Activated CD8-positive, alpha-beta T cell treated with anti-CD3 and anti-CD28 coated beads for 36 hours (primary cell): ENCODE measurements around the gene PCNX3. TPM values are rescaled to one million over a fixed set of nuclear protein-coding genes. Genes with fewer than 3 reads are reported as not detected.
"Not testable (repeated sequence)": the region's sequence is repeated elsewhere in the genome, so short reads cannot be mapped to it uniquely, and the experiment has no call there.

Experiments used
- ATAC-seq: fragments of 200-7000 bp; cut with Tn5 transposase; one replicate; pipeline ENCODE4 v1.10.0; 2021; ENCODE audit warnings: mild to moderate bottlenecking, moderate library complexity
- CTCF ChIA-PET: fragments of 350-600 bp; sonication (Branson Sonifier 250); formaldehyde crosslinking; loops from one replicate; lab custom pipeline; 2021; ENCODE audit warnings: antibody characterized with exemption; lab: Charles Lee
- POLR2A ChIA-PET: fragments of 350-600 bp; sonication (Branson Sonifier 250); formaldehyde crosslinking; loops from one replicate; lab custom pipeline; 2021; ENCODE audit warnings: antibody characterized with exemption; lab: Charles Lee
- DNase-seq: peaks from one replicate; pipeline ENCODE4 v3.0.0-alpha.2; 2020
- H3K27ac Mint-ChIP-seq: one replicate; pipeline ENCODE4 v1.8.0; 2021; ENCODE audit warnings: mild to moderate bottlenecking, mixed read lengths
- H3K27me3 Mint-ChIP-seq: one replicate; pipeline ENCODE4 v1.8.0; 2021; ENCODE audit warnings: mixed read lengths
- H3K36me3 Mint-ChIP-seq: one replicate; pipeline ENCODE4 v1.8.0; 2021; ENCODE audit warnings: low read depth, mixed read lengths
- H3K4me1 Mint-ChIP-seq: one replicate; pipeline ENCODE4 v1.8.0; 2021; ENCODE audit warnings: low read depth, mixed read lengths
- H3K4me3 Mint-ChIP-seq: one replicate; pipeline ENCODE4 v1.8.0; 2021; ENCODE audit warnings: mild to moderate bottlenecking, moderate library complexity, mixed read lengths
- H3K9me3 Mint-ChIP-seq: one replicate; pipeline ENCODE4 v1.8.0; 2021; ENCODE audit warnings: mixed read lengths
- CTCF ChIP-seq: fragments of 200-600 bp; IDR thresholded peaks from one replicate; pipeline ENCODE4 v1.8.0; 2022; ENCODE audit warnings: antibody characterized with exemption, mild to moderate bottlenecking
- intact Hi-C: fragments of 100-400 bp; cut with micrococcal nuclease; formaldehyde crosslinking; loops from one replicate; pipeline ENCODE4 v1.10.0; 2022
- total RNA-seq, 2 experiments: library from RNA; stranded (reverse); gene quantifications; one replicate each; pipeline ENCODE4 v1.2.3, GENCODE V29; 2021

PCNX3 gene
- total RNA-seq, 2 experiments from 2014 or later = 34.3 to 34.4 TPM

- ChIA-PET CTCF (interaction anchor here (0.9 to 3.2 kb wide), 8 partner anchors 11 to 323 kb away, joined by 3 to 17 read pairs (median 6); partner anchors contain the start of genes CDC42EP2 and PCNX3), POLR2A (interaction anchor here (0.7 to 23.0 kb wide), 12 partner anchors 9 to 141 kb away, joined by 3 to 320 read pairs (median 4); partner anchors contain the start of genes EHBP1L1, PCNX3 and RELA)
- ATAC-seq = peak; percentile 63
- peak within 1 kb of the TSS; percentile 90 for H3K27ac Mint-ChIP-seq
- peaks cover 30% of the 10 kb centered on the region for H3K4me1 Mint-ChIP-seq
- H3K27me3 Mint-ChIP-seq = no peaks in the 10 kb centered on the region
- intact Hi-C loops = no loop called here
- peak within 1 kb of the TSS; percentile 77 for H3K4me3 Mint-ChIP-seq
- peak; percentile 75 for DNase-seq
- peaks cover 42% of the 10 kb centered on the region for H3K36me3 Mint-ChIP-seq
- no peaks in the 10 kb centered on the region for H3K9me3 Mint-ChIP-seq
- TF ChIP-seq CTCF = no peak
These were observed 22.3 kb downstream of the PCNX3 start, which contains the start of gene SIPA1 for GRCh38 chr11:65637794-65638419. TSS of gene SIPA1 (plus strand) at chr11:65638101. CDS start at chr11:65640922, 2,821 bp downstream.

- peaks cover 53% of the 10 kb centered on the region for H3K36me3 Mint-ChIP-seq
- H3K4me3 Mint-ChIP-seq = peak overlapping the region; percentile 77
- ATAC-seq, H3K27me3 Mint-ChIP-seq, DNase-seq, H3K9me3 Mint-ChIP-seq, intact Hi-C loops: not testable (repeated sequence)
- POLR2A ChIA-PET = interaction anchor here (0.7 to 23.0 kb wide), 13 partner anchors 8 to 80 kb away, joined by 3 to 320 read pairs (median 4); partner anchors contain the start of genes EHBP1L1, KAT5, PCNX3 and RELA
- H3K4me1 Mint-ChIP-seq = peaks cover 37% of the 10 kb centered on the region
- CTCF ChIA-PET = interaction anchor here (0.9 to 3.2 kb wide), 10 partner anchors 13 to 383 kb away, joined by 3 to 17 read pairs (median 4); partner anchors contain the start of gene PCNX3
- H3K27ac Mint-ChIP-seq = peak overlapping the region; percentile 90
These were observed 23.6 kb downstream of the PCNX3 start for GRCh38 chr11:65639228-65639597.

DNA sequence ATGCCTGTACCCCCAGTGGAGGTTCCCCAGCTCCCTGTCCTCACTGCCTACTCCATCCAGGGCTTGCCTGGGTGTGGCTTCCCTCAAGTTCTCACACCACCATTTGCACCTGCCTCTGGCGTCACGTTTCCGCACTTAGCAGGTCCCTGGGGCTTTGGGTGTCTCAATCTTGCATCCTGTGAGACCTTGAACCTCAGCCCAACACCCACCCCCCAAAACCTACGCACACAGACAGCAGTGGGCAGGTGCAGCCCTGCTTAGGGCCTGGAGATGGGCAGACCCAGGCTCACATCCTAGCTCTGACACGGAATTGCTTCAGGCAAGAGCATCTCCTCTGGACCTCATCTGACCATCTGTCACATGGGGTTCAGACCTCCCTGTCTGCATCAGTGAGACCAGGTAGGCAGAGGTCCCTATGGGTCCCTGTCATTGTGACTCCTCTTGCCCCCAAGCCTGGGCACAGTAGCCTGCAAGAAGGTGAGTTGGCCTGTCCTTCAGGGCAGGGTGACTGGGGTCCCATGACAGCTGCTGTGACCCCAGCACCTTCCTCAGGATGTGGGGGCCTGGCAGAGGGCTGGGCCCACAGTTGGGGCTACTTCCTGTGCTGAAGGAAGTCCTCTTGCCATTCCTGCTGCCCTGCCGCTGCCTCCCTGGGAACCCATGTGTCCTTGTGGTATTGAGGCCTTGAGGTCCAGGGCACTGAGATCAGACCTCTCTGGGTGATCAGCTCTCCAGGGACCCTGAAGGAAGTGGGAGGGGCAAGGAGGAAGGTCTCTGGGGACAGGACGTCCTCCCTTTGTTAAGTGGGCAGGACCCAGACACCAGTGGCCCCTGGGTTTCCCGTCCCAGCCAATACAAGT lies 24.3 kb downstream of the PCNX3 start:
- POLR2A ChIA-PET = interaction anchor here (0.7 to 23.0 kb wide), 12 partner anchors 9 to 72 kb away, joined by 3 to 320 read pairs (median 4); partner anchors contain the start of genes KAT5, PCNX3, RELA and ZNRD2
- no peaks in the 10 kb centered on the region for H3K9me3 Mint-ChIP-seq
- H3K4me3 Mint-ChIP-seq = peak overlapping the region; percentile 77
- no peaks in the 10 kb centered on the region for H3K27me3 Mint-ChIP-seq
- H3K27ac Mint-ChIP-seq = peak overlapping the region; percentile 90
- ATAC-seq (peak; percentile 37), DNase-seq (peak; percentile 83)
- peaks cover 56% of the 10 kb centered on the region for H3K36me3 Mint-ChIP-seq
- intact Hi-C loops = no loop called here
- no peak for TF ChIP-seq CTCF
- CTCF ChIA-PET = interaction anchor here (0.9 to 3.2 kb wide), 8 partner anchors 13 to 382 kb away, joined by 3 to 17 read pairs (median 4); no protein-coding TSS in a partner anchor
- peaks cover 41% of the 10 kb centered on the region for H3K4me1 Mint-ChIP-seq

DNA sequence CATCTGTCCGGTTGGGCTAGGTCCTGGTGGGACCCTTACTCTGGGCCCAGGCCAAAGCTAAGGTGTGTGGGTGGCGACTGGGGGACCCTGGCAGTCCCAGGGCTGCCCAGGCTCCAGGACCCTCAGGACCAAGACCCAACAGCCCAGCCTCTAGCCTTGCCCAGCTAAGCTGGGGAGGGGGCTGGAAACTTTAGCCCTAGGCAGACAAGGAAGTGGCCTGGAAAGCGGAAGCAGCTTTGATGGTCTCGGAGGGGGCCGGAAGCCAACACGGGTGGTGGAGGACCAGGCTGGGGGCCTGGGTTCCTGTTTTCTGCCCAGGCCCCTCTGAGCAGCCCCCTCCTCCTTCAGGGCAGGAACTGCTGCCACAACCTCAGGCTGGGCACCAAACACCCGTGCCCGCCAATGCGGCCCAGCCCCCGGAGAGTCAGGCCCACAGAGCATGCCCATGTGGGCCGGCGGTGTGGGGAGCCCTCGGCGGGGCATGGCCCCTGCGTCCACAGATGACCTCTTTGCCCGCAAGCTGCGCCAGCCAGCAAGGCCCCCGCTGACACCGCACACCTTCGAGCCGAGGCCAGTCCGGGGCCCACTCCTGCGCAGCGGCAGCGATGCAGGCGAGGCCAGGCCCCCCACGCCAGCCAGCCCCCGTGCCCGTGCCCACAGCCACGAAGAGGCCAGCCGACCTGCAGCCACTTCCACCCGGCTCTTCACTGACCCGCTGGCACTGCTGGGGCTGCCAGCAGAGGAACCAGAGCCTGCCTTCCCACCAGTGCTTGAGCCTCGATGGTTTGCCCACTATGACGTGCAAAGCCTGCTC lies 25.1 kb downstream of the PCNX3 start:
- intact Hi-C loops = no loop called here
- no peaks in the 10 kb centered on the region for H3K9me3 Mint-ChIP-seq
- H3K27ac Mint-ChIP-seq = peak overlapping the region; percentile 90
- H3K4me1 Mint-ChIP-seq = peaks cover 37% of the 10 kb centered on the region
- CTCF ChIA-PET = interaction anchor here (1.6 to 3.2 kb wide), 3 partner anchors 12 to 71 kb away, joined by 5 to 17 read pairs (median 11); no protein-coding TSS in a partner anchor
- no peak for ATAC-seq
- H3K36me3 Mint-ChIP-seq = peaks cover 60% of the 10 kb centered on the region
- peak; percentile 60 for DNase-seq
- H3K27me3 Mint-ChIP-seq = no peaks in the 10 kb centered on the region
- POLR2A ChIA-PET = interaction anchor here (1.0 to 23.0 kb wide), 7 partner anchors 14 to 142 kb away, joined by 3 to 320 read pairs (median 5); partner anchors contain the start of genes KAT5, MALAT1, PCNX3 and RELA
- H3K4me3 Mint-ChIP-seq = peak overlapping the region; percentile 77
- TF ChIP-seq CTCF = no peak
